Panc1 (cell line): Measurements from ENCODE around the gene LPP.

Experiments used
- CTCF ChIP-seq: fragments of 450-650 bp; IDR thresholded peaks from 2 replicates; pipeline ENCODE4 v1.5.1; 2017; ENCODE audit warnings: mild to moderate bottlenecking
- POLR2AphosphoS5 ChIP-seq: IDR thresholded peaks from 2 replicates; pipeline ENCODE4 v1.6.1; 2012; ENCODE audit warnings: mild to moderate bottlenecking, low read depth, low read length, moderate library complexity
- REST ChIP-seq, 2 experiments: IDR thresholded peaks; 2 replicates each; pipeline ENCODE4 v1.6.1; 2011 to 2012; ENCODE audit warnings: low read depth in 2 of 2, control low read depth in 1 of 2, low read length in 1 of 2, mild to moderate bottlenecking in 1 of 2, moderate library complexity in 1 of 2; ENCODE audit not compliant: insufficient read depth in 1 of 2
- SIN3A ChIP-seq: IDR thresholded peaks from 2 replicates; pipeline ENCODE4 v1.6.1; 2012; ENCODE audit warnings: low read depth, mild to moderate bottlenecking, low read length, moderate library complexity, borderline replicate concordance; ENCODE audit not compliant: insufficient read depth
- TCF7L2 ChIP-seq: IDR thresholded peaks from 2 replicates; pipeline ENCODE4 v1.6.1; 2011; ENCODE audit warnings: mild to moderate bottlenecking, low read depth, low read length, inconsistent platforms

GRCh38 chr3:188562144-188562543, 408.2 kb downstream of the LPP start:
- TF ChIP-seq CTCF: no peak
- TF ChIP-seq SIN3A: no peak
- TF ChIP-seq POLR2AphosphoS5: no peak
- TF ChIP-seq TCF7L2: no peak
- TF ChIP-seq REST (IDR thresholded peaks at IDR 0.05; ENCODE audit: insufficient read depth in 1 of 2, low read depth in 2 of 2, low read length in 1 of 2): no peak
